GM19035 (cell line): ENCODE data around the gene DPH7.
"Not testable (repeated sequence)": the region's sequence is repeated elsewhere in the genome, so short reads cannot be mapped to it uniquely, and the experiment has no call there.

Experiments
- ATAC-seq: cut with Tn5 transposase; IDR thresholded peaks from one replicate; pipeline ENCODE4 v1.9.1; 2021; ENCODE audit not compliant: unreplicated experiment

Gene DPH7

DNA sequence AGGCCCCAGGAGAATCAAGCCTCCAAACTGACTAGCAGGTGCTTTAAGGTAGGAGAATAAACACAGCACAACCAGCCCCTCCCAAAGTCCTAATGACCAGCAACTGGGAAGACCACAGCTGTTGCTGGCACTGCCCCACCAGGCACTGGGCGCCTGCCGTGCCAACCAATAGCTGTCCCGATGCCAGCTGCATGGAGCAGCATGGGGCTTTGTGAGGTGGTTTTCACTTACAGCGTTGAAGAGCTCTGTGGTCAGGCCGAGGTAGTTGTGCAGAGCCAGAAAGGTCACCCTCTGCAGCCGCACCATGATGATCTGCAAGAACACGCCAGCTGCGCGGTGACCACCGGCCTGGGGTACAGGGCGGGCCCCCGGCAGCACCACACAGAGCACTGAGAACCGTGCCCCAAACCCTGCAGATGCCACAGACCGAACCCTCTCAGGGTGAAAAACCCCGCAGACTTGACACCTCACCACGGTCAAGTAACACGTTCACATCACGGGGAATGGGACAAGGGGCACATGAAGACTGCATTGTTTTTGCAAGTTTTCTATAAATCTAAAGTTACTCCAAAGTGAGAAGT, 57.2 kb downstream of the DPH7 start:
- ATAC-seq, result no peak

DNA sequence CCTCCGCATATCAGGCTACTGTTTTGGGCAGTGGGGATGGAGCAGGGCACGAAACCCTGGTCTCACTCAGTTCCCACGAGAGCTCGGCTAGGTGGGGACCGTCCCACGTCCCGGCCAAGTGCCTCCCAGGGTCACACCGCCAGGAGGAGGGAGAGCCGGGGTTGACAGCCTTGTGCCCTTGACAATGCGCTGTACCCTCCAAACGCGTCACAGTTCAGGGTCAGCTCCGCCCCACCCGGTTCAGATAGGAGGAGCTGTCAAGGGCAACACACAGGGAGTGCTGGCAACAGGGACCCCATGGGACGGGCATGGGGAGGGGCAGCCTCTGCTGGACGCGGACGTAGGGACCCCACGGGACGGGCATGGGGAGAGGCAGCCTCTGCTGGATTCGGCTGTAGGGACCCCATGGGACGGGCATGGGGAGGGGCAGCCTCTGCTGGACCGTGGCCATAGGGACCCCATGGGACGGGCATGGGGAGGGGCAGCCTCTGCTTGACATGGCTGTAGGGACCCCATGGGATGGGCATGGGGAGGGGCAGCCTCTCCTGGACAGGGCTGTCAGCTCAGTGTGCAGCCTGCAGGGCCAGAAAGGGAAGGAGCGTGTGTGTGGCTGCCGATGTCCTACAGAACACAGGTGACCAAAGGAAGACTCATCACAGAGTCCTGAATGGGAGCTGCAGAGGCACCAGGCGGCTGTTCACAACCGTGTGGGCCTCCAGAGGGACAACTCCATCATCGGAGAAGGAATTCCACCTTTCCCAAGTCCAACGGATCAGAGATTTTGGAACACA, 57.9 kb downstream of the DPH7 start:
- no peak for ATAC-seq

DNA sequence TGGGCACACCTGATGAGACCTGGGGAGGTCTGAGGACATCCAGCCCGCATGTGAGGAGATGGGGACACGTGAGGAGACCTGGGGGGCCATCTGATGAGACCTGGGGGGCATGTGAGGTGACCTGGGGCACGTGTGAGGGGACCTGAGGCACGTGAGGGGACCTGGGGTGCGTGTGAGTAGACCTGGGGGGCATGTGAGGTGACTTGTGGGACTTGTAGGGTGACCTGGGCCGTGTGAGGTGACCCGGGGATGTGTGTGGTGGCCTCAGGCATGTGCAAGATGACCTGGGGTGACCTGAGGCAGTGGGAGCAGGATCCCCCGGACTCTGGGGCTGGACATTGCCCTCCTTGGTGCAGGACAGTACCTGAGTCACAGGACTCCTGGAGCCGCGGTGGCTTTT, 59.2 kb downstream of the DPH7 start:
- no peak for ATAC-seq

DNA sequence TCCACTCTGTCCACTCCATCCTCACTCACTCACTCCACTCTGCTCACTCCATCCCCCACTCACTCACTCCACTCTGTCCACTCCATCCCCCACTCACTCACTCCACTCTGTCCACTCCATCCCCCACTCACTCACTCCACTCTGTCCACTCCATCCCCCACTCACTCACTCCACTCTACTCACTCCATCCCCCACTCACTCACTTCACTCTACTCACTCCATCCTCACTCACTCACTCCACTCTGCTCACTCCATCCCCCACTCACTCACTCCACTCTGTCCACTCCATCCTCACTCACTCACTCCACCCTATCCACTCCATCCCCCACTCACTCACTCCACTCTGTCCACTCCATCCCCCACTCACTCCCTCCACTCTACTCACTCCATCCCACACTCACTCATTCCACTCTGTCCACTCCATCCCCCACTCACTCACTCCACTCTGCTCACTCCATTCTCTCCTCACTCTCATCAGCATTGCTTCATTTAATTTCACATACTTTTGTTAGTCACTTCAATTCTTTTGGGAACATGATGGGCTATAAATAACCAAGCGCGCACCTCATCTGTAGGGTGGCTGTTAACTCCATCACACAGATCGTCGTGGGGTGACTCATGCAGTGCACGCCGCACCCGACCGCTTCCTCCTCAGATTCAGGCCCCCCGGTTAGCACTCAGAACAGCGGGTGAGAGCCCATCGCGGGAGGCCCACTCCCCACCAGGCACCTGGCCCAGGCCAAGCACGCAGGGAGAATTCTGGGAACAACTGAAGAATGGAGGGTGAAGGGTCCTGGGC, 59.9 kb downstream of the DPH7 start:
- ATAC-seq, result not testable (repeated sequence)

DNA sequence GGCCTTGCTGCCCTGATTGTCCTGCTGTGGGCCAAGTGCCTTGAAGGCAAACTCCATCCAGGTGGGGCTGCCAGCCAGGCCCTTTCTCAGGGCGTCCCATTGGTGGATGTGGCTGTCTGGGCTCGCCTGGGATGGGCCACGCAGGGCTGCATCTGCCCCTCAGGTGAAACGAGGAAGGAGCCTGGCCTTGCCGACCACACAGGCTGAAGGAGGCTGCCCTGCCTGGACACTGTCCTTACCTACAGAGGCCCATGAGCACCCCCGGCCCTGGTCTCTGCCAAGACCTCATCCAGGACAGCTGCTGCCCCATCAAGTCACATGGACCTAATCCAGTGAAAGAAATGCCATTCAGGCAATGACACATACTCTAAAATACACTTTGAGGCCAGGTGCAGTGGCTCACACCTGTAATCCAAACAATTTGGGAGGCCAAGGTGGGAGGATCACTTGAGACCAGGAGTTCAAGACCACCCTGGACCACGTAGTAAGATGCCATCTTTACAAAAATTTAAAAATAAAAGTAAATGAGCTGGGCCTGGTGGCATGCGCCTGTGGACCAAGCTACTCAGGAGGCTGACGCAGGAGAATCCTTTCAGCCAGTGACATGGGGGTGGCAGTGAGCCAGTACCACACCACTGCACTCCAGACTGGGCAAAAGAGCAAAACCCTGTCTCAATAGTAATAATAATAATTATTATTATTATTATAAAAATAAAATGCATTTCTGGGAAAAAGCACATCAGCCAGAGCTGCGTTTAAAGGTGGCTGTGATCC, 62.4 kb downstream of the DPH7 start:
- ATAC-seq, result no peak

DNA sequence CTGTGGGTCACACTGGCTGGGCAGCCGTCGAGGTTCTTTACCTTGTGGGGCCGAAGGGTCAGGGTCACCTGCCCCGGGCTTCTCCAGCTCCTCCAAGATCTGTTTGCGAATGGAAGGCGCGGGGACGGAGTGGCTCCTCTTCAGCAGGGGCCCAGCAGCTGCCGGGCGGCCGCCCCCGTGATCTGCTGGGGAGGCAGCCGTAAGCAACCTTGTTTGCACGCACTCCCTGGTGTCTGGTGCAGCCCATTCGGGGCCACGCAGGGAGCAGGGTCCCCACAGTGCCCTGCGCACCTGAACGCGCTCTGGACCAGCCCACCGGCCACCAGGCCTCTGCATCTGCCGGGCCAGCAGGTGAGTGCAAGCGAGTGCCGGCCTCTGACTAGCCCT, 63.4 kb downstream of the DPH7 start:
- no peak for ATAC-seq

DNA sequence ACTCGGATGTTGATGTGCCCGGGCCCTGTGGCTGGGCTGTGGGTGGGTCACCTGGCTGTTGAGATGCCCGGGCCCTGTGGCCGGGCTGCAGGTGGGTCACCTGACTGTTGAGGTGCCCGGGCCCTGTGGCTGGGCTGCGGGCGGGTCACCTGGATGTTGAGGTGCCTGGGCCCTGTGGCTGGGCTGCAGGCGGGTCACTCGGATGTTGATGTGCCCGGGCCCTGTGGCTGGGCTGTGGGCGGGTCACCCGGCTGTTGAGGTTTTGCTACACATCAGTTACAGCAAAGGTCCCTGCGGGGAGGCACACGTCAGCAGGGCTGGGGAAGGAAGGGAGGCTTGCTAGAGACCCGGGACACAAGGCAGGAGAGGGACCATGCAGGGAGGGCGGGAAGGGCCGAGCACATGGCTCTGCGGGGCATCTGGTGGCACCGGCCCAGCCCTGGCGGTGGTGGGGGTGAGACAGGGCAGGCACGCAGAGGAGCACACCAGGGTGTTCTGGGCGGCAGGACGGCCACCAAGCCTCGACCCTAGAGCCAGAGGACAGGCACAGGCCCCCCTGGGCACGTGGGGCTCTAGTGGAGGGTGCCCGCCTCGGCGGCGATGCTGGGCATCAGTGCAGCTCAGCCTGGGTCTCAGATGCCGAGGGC, 63.9 kb downstream of the DPH7 start:
- no peak for ATAC-seq

DNA sequence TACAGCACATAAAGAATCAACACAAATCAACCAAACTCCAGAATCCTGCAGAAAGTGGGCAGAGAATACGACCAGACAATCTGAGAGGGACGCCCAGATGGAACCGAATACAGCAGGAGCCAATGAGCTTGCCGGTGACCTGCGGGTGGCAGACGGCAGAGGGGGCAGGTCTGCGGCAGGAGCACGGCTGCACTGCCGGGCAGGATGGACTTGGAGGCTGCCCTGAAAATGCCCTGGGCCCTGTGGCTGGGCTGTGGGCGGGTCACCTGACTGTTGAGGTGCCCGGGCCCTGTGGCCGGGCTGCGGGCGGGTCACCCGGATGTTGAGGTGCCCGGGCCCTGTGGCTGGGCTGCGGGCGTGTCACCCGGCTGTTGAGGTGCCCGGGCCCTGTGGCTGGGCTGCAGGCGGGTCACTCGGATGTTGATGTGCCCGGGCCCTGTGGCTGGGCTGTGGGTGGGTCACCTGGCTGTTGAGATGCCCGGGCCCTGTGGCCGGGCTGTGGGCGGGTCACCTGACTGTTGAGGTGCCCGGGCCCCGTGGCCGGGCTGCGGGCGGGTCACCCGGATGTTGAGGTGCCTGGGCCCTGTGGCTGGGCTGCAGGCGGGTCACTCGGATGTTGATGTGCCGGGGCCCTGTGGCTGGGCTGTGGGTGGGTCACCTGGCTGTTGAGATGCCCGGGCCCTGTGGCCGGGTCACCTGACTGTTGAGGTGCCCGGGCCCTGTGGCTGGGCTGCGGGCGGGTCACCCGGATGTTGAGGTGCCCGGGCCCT, 64.7 kb downstream of the DPH7 start:
- not testable (repeated sequence) for ATAC-seq

DNA sequence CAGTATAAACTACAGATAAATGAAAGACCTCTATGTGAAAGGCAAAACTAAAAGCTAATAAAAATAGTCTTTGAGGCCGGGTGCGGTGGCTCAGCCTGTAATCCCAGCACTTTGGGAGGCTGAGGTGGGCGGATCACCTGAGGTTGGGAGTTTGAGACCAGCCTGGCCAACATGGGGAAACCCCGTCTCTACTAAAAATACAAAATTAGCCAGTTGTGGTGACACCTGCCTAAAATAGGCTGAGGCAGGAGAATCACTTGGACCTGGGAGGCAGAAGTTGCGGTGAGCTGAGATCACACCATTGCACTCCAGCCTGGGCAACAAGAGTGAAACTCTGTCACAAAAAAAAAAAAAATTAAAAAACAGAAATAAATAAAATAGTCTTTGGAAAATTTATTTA, 65.6 kb downstream of the DPH7 start:
- not testable (repeated sequence) for ATAC-seq

DNA sequence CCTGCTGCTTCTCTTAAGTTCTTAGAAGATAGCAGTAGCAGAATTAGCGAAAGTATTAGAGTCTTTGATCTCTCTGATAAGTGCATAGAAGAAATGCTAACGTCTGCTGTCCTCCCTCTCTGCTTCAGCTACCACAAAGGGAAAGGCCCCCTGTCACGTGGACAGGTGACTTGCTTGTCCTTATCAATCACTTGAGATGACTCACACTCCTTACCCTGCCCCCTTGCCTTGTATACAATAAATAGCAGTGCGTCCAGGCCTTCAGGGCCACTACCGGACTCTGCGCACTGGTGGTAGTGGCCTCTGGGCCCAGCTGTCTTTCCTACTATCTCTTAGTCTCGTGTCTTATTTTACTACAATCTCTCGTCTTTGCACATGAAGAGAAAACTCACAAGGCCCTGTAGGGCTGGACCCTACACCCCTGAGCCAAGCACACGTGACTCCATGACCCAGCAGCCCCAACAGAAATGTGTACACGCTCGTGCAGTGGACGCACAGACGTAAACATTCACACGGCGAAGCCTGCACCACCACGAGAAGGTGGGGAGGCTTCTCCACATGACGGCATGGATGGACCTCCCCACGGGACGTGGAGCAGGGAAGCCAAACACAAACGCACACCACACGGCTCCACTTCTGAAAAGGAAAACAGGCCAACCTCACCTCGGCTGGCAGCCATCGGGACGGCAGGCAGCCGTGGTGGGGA, 66.8 kb downstream of the DPH7 start:
- no peak for ATAC-seq

DNA sequence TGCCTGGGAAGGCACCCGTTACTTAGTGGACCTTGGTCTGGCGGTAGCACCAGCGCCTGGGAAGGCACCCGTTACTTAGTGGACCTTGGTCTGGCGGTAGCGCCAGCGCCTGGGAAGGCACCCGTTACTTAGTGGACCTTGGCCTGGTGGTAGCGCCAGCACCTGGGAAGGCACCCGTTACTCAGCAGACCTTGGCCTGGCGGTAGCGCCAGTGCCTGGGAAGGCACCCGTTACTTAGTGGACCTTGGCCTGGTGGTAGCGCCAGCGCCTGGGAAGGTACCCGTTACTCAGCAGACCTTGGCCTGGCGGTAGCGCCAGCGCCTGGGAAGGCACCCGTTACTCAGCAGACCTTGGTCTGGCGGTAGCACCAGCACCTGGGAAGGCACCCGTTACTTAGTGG, 67.6 kb downstream of the DPH7 start:
- ATAC-seq, result not testable (repeated sequence)

DNA sequence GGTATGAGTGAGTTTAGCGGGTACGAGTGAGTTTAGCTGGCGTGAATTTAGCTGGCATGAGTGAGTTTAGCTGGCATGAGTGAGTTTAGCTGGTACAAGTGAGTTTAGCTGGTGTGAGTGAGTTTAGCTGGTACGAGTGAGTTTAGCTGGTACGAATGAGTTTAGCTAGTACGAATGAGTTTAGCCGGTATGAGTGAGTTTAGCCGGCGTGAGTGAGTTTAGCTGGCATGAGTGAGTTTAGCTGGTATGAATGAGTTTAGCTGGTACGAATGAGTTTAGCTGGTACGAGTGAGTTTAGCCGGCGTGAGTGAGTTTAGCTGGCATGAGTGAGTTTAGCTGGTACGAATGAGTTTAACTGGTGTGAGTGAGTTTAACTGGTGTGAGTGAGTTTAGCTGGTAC, 69.5 kb downstream of the DPH7 start:
- no peak for ATAC-seq

DNA sequence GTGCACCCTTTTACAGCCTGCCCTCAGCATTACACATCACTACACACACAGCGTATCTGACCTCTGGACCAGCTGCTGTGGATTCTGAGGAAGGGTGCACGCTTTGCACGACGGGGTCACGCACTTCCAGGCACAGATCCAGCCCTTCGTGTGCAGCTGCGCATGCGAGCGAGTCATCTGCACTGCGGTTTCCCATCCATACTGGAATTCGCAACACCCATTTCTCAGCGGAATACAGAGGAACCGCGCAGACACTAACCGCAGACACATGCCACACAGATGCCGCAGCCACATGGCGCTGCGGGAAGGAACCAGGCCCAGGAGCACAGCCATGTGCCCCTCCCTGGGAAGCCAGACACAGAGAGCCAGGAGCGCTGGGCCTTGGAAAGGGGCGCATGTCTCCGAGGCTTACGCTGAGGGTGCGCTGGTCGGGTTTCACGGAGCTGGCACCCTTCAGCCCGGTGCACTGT, 72.0 kb downstream of the DPH7 start:
- ATAC-seq, result no peak

DNA sequence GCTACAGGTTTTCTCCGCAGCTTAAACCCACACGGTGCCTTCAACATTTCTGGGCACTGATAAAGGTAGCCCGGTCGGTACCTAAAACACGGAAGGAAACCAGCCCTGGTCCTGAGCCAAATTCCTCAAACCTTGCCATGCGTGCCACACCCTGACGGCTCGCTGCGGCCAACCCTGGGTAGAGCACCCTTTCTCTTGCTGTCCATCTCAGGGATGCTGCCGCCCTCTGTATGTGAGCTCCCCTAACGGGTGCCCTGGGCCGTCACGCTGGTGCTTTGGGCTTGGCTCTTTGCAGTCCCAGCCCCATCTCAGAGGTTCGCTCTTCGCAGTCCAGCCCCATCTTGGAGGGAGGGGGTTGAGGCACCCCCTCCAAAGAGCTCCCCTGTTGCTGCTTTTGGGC, 72.5 kb downstream of the DPH7 start:
- ATAC-seq, result no peak

DNA sequence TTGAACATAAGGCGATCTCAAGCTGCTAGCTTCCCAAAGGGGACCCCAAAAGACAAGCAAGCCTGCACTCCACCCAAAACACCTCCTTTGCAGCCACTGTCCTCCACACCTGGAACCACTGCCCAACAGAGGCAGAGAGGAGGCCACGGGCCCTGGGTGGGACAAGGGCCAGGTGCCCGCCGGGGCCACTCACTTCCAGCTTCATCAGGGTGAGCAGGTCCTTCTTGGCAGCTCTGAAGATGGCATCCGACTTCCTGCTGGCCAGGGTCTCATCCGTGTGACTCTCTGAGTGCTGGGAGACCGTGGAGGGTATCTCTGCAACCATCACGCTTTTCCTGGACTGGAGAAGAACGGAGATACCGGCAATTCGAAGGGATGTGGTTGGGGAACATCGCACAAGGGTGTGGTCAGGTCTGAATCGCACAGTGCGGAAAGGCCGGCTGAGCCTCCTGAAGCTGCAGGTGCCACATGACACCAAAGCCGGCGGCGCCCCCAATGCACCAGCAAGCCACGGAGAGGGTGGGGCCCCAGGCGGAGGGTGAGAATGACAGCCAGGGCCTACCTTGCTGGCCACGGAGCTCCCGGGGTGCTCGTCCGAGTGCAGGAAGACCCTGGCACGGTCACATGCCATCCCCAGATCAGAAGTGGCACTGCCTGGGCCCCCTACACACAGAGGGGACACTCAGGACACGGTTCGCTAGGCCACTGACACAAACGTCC, 73.1 kb downstream of the DPH7 start:
- no peak for ATAC-seq
